Measurements from ENCODE around the gene LCTL.

The LCTL gene

DNA sequence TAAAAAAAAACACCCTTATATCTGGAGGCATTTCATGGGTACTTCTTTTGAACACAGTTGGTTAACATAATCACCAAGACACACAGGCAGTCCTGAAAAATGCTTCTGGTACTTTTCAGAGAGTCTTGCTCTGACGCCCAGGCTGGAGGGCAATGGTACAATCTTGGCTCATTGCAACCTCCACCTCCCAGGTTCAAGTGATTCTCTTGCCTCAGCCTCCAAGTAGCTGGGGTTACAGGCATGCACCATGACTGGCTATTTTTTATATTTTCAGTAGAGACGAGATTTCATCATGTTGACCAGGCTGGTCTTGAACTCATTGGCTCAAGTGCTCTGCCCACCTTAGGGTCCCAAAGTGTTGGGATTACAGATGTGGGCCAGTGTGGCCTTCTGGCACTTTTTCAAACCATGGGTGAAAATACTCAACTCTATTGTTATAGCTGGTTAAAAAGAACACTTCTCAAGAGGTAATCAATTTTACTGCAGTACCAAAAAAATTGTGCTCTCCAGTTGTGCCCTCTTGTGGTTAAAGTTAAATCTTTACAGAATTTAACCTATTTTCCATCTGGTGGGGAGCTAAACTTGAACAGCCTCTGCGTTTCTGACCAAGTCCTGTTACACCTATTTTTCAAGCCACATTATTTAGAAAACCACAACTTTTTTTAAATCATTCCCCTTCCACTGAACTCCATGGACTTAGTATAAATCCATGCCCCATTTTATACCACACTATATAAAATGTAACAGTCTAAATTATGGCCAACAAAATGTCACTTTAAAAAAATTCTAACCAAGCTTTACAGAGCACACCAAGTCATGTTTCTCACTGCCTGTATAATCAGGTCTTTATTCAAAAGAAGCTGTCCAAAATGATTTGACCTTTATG, 67.1 kb downstream of the LCTL start:
- Mint-ChIP-seq H3K27me3 (ENCODE audit: low read depth) (no peaks in the 10 kb centered on the region), H3K4me3 (peak overlapping the region; percentile 30 to 95 (median 38)), H3K9me3 (no peaks in the 10 kb centered on the region), H3K27ac (peak overlapping the region; percentile 47 to 87 (median 62)), H3K36me3 (ENCODE audit: low read depth) (peaks cover 69% of the 10 kb centered on the region), H3K4me1 (peaks cover 27% of the 10 kb centered on the region)
- TF ChIP-seq, protein P1, sequence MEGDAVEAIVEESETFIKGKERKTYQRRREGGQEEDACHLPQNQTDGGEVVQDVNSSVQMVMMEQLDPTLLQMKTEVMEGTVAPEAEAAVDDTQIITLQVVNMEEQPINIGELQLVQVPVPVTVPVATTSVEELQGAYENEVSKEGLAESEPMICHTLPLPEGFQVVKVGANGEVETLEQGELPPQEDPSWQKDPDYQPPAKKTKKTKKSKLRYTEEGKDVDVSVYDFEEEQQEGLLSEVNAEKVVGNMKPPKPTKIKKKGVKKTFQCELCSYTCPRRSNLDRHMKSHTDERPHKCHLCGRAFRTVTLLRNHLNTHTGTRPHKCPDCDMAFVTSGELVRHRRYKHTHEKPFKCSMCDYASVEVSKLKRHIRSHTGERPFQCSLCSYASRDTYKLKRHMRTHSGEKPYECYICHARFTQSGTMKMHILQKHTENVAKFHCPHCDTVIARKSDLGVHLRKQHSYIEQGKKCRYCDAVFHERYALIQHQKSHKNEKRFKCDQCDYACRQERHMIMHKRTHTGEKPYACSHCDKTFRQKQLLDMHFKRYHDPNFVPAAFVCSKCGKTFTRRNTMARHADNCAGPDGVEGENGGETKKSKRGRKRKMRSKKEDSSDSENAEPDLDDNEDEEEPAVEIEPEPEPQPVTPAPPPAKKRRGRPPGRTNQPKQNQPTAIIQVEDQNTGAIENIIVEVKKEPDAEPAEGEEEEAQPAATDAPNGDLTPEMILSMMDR (IDR thresholded peaks at IDR 0.05; ENCODE audit: unreplicated experiment in 3 of 3): peak; percentile 43 to 52 (median 47)
